A549 (cell line): ENCODE data around the gene MRTO4. TPM values are rescaled to one million over a fixed set of nuclear protein-coding genes. Genes with fewer than 3 reads are reported as not detected.

Experiments used
- ATAC-seq, 2 experiments: fragments of 200-7000 bp in 1 of 2; fragments of >200 bp in 1 of 2; cut with Nextera tagmentation in 1 of 2; cut with Tn5 transposase in 1 of 2; 3 replicates each; pipeline versions ENCODE4 v1.8.0 to v1.9.1; 2018 to 2020; ENCODE audit warnings: mild to moderate bottlenecking in 1 of 2, moderate library complexity in 1 of 2
- CTCF ChIA-PET: fragments of 300-600 bp; sonication (Branson Sonifier 250); formaldehyde crosslinking; extraction: SDS; loops from one replicate; lab custom pipeline; 2021; ENCODE audit warnings: antibody characterized with exemption, inconsistent platforms; lab: Yijun Ruan, JAX
- POLR2A ChIA-PET: fragments of 350-600 bp; formaldehyde crosslinking; extraction: SDS; loops from one replicate; lab custom pipeline; 2021; ENCODE audit warnings: antibody characterized with exemption, inconsistent platforms; lab: Yijun Ruan, JAX
- DNase-seq, 2 experiments: peaks; one replicate each; pipeline versions ENCODE4 v3.0.0 to v3.0.0-alpha.2; 2011 to 2016; ENCODE audit warnings: low read depth in 1 of 2, low spot score in 1 of 2
- FAIRE-seq: peaks from 2 replicates; lab custom pipeline; 2011; peaks lifted over from hg19 to GRCh38; lab: Jason Lieb, UNC
- H3K27ac ChIP-seq, 2 experiments: fragments of >200 bp; sonication (Bioruptor Twin); formaldehyde crosslinking; 3 replicates each; pipeline ENCODE4 v1.5.1; 2016 to 2017
- H3K4me1 ChIP-seq: fragments of >200 bp; sonication (Bioruptor Twin); formaldehyde crosslinking; 3 replicates; pipeline ENCODE4 v1.6.1; 2016
- H3K4me2 ChIP-seq: fragments of >200 bp; sonication (Bioruptor Twin); formaldehyde crosslinking; 3 replicates; pipeline ENCODE4 v1.6.1; 2016
- H3K4me3 ChIP-seq: fragments of >200 bp; sonication (Bioruptor Twin); formaldehyde crosslinking; 3 replicates; pipeline ENCODE4 v1.5.1; 2016
- H3K9me3 ChIP-seq: fragments of >200 bp; sonication (Bioruptor Twin); formaldehyde crosslinking; 3 replicates; pipeline ENCODE4 v1.6.1; 2016
- BHLHE40 ChIP-seq: IDR thresholded peaks from 2 replicates; pipeline ENCODE4 v1.6.1; 2012; ENCODE audit warnings: low read depth, low read length, inconsistent platforms
- CBX2 ChIP-seq: fragments of 200-600 bp; sonication (generic); IDR thresholded peaks from 2 replicates; pipeline ENCODE4 v1.6.1; 2016; ENCODE audit warnings: low read depth, mild to moderate bottlenecking, borderline replicate concordance
- CBX8 ChIP-seq: fragments of 200-600 bp; sonication (generic); IDR thresholded peaks from 2 replicates; pipeline ENCODE4 v1.6.1; 2016
- CEBPB ChIP-seq, 2 experiments: fragments of >200 bp in 1 of 2; sonication (Bioruptor Twin) in 1 of 2; formaldehyde crosslinking in 1 of 2; IDR thresholded peaks; 2 replicates each; pipeline ENCODE4 v1.6.1; 2012 to 2016
- CHD4 ChIP-seq: fragments of 200-600 bp; sonication (generic); IDR thresholded peaks from 2 replicates; pipeline ENCODE4 v1.6.1; 2016; ENCODE audit warnings: antibody characterized with exemption, mild to moderate bottlenecking, borderline replicate concordance
- EHF ChIP-seq: fragments of 250-450 bp; sonication (Bioruptor Pico); IDR thresholded peaks from 2 replicates; pipeline ENCODE4 v1.5.0; 2020; ENCODE audit warnings: mild to moderate bottlenecking
- EHMT2 ChIP-seq: fragments of 200-600 bp; sonication (generic); IDR thresholded peaks from 2 replicates; pipeline ENCODE4 v1.6.1; 2016; ENCODE audit warnings: antibody characterized with exemption, low read depth, mild to moderate bottlenecking, moderate library complexity
- FOSL2 ChIP-seq, 2 experiments: fragments of 450-650 bp in 1 of 2; fragments of >200 bp in 1 of 2; sonication (Bioruptor Twin) in 1 of 2; formaldehyde crosslinking; IDR thresholded peaks; 2 replicates each; pipeline versions ENCODE4 v1.5.0 to v1.6.1; 2016 to 2020; ENCODE audit warnings: mild to moderate bottlenecking in 1 of 2, moderate library complexity in 1 of 2
- HOXA7 ChIP-seq: fragments of 250-450 bp; sonication (Bioruptor Pico); IDR thresholded peaks from 2 replicates; pipeline ENCODE4 v1.5.0; 2020; ENCODE audit warnings: mild to moderate bottlenecking, moderate library complexity
- HOXB5 ChIP-seq: fragments of 250-450 bp; sonication (Bioruptor Pico); IDR thresholded peaks from 2 replicates; pipeline ENCODE4 v1.5.0; 2020; ENCODE audit warnings: mild to moderate bottlenecking, moderate library complexity
- KDM1A ChIP-seq: fragments of 200-600 bp; sonication (generic); IDR thresholded peaks from 2 replicates; pipeline ENCODE4 v1.6.1; 2016; ENCODE audit warnings: low read depth, mild to moderate bottlenecking
- MAFK ChIP-seq: fragments of 450-650 bp; IDR thresholded peaks from 2 replicates; pipeline ENCODE4 v1.6.1; 2014; ENCODE audit not compliant: partially characterized antibody
- MAZ ChIP-seq: fragments of 150-350 bp; IDR thresholded peaks from 2 replicates; pipeline ENCODE4 v1.6.1; 2014; ENCODE audit warnings: antibody characterized with exemption, low read depth, low read length, borderline replicate concordance
- MYC ChIP-seq: IDR thresholded peaks from 2 replicates; pipeline ENCODE4 v1.6.1; 2012; ENCODE audit warnings: mild to moderate bottlenecking, inconsistent platforms, low read length, improper control_type of control experiment, borderline replicate concordance
- NFE2L2 ChIP-seq: fragments of 150-350 bp; conservative IDR thresholded peaks from 2 replicates; pipeline ENCODE4 v1.6.1; 2014; ENCODE audit warnings: low read length
- NPAS2 ChIP-seq: fragments of 250-450 bp; sonication (Bioruptor Pico); IDR thresholded peaks from 2 replicates; pipeline ENCODE4 v1.8.0; 2022; ENCODE audit warnings: mild to moderate bottlenecking, moderate library complexity, borderline replicate concordance
- NR3C1 ChIP-seq: fragments of >200 bp; sonication (Bioruptor Twin); formaldehyde crosslinking; IDR thresholded peaks from 3 replicates; pipeline ENCODE4 v1.6.1; 2017
- PHF8 ChIP-seq: fragments of 200-600 bp; sonication (generic); IDR thresholded peaks from 2 replicates; pipeline ENCODE4 v1.6.1; 2016; ENCODE audit warnings: low read depth, mild to moderate bottlenecking, antibody characterized with exemption, moderate library complexity, borderline replicate concordance
- POLR2AphosphoS2 ChIP-seq: conservative IDR thresholded peaks from 2 replicates; pipeline ENCODE4 v1.6.1; 2012; ENCODE audit warnings: low read length, improper control_type of control experiment, inconsistent platforms
- RAD21 ChIP-seq, 2 experiments: fragments of >200 bp in 1 of 2; sonication (Bioruptor Twin) in 1 of 2; formaldehyde crosslinking in 1 of 2; IDR thresholded peaks in 1 of 2; conservative IDR thresholded peaks in 1 of 2; 2 replicates in 1 of 2; 3 replicates in 1 of 2; pipeline ENCODE4 v1.6.1; 2012 to 2018; ENCODE audit warnings: inconsistent platforms in 1 of 2
- RARB ChIP-seq: fragments of 250-450 bp; sonication (Bioruptor Pico); IDR thresholded peaks from 2 replicates; pipeline ENCODE4 v1.8.0; 2021; ENCODE audit warnings: mild to moderate bottlenecking, moderate library complexity
- SMC3 ChIP-seq: fragments of >200 bp; sonication (Bioruptor Twin); formaldehyde crosslinking; IDR thresholded peaks from 3 replicates; pipeline ENCODE4 v1.6.1; 2018; ENCODE audit warnings: inconsistent platforms
- ZSCAN20 ChIP-seq: fragments of 250-450 bp; sonication (Bioruptor Pico); IDR thresholded peaks from 2 replicates; pipeline ENCODE4 v1.8.0; 2022; ENCODE audit warnings: mild to moderate bottlenecking, moderate library complexity
- WGBS: methylation state at CpG from one replicate; pipeline ENCODE4 v1.1.6; 2017; ENCODE audit errors: missing lambda C conversion rate; 5-methylcytosine and 5-hydroxymethylcytosine counted together
- polyA plus RNA-seq, 4 experiments: library from polyadenylated mRNA; depleted of rRNA in 3 of 4; stranded (reverse); fragments of >200 nt; fragmentation: RNase III in 1 of 4; extraction: RNeasy Plus Mini Kit Qiagen cat#74134 plus additional on column Dnase treatment in 1 of 4; gene quantifications; 2 replicates in 3 of 4; 3 replicates in 1 of 4; pipeline ENCODE4 v1.2.3, GENCODE V29; 2011 to 2017
- TF ChIP-seq, protein P1 (sequence below): fragments of 250-450 bp; sonication (Bioruptor Pico); IDR thresholded peaks from 2 replicates; pipeline ENCODE4 v1.5.0; 2020; ENCODE audit warnings: low read depth, mild to moderate bottlenecking, moderate library complexity
- TF ChIP-seq, protein P2 (sequence below): IDR thresholded peaks from 2 replicates; pipeline ENCODE4 v1.6.1; 2012
- TF ChIP-seq, protein P3 (sequence below): IDR thresholded peaks from 2 replicates; pipeline ENCODE4 v1.6.1; 2012
- TF ChIP-seq, protein P4 (sequence below): fragments of >200 bp; sonication (Bioruptor Twin); formaldehyde crosslinking; IDR thresholded peaks from 3 replicates; pipeline ENCODE4 v1.5.1; 2016
- TF ChIP-seq, protein P5 (sequence below): fragments of 450-650 bp; IDR thresholded peaks from 2 replicates; pipeline ENCODE4 v1.6.1; 2014; ENCODE audit warnings: antibody characterized with exemption
- TF ChIP-seq, protein P6 (sequence below): fragments of >200 bp; sonication (Bioruptor Twin); formaldehyde crosslinking; IDR thresholded peaks from 2 replicates; pipeline ENCODE4 v1.6.1; 2016
- TF ChIP-seq, protein P7 (sequence below): fragments of 150-350 bp; IDR thresholded peaks from 2 replicates; pipeline ENCODE4 v1.6.1; 2014; ENCODE audit warnings: low read depth, mild to moderate bottlenecking, low read length

MRTO4 gene
- polyA plus RNA-seq, 2 of the 4 experiments (the other 2 are of a cell fraction) = 61.7 to 66.4 TPM

DNA sequence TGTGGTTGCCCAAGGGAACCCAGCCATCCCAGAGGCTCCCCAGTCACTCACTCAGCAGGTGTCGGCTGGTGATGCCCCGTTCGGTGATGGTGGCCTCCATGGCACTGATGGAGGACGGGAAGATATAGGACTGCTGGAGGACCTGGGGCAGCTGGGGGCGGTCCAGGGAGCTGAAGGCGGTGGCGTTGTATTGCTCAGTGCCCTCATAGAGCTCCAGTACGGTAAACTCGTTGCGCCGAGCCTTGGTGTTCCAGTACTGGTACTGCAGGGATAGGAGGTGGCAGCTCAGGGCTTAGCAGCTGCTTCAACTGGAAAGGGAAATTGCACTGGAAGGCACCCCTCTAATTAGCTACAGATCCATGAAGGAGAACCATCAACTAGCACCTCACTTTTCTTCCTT, 29.0 kb upstream of the MRTO4 start:
- no peak overlapping the region for H3K27ac ChIP-seq
- no peak for FAIRE-seq
- H3K4me3 ChIP-seq = no peak overlapping the region
- no peaks in the 10 kb centered on the region for H3K9me3 ChIP-seq
- no peak for DNase-seq
- no peak for TF ChIP-seq RARB (CRISPR knock-in tag)
- TF ChIP-seq, protein P1, sequence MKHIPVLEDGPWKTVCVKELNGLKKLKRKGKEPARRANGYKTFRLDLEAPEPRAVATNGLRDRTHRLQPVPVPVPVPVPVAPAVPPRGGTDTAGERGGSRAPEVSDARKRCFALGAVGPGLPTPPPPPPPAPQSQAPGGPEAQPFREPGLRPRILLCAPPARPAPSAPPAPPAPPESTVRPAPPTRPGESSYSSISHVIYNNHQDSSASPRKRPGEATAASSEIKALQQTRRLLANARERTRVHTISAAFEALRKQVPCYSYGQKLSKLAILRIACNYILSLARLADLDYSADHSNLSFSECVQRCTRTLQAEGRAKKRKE = no peak
- TF ChIP-seq, protein P2, sequence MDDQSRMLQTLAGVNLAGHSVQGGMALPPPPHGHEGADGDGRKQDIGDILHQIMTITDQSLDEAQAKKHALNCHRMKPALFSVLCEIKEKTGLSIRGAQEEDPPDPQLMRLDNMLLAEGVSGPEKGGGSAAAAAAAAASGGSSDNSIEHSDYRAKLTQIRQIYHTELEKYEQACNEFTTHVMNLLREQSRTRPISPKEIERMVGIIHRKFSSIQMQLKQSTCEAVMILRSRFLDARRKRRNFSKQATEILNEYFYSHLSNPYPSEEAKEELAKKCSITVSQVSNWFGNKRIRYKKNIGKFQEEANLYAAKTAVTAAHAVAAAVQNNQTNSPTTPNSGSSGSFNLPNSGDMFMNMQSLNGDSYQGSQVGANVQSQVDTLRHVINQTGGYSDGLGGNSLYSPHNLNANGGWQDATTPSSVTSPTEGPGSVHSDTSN = no peak
- TF ChIP-seq MAZ = no peak
- no peak for TF ChIP-seq EHMT2
- TF ChIP-seq POLR2AphosphoS2 = no peak
- no peak for TF ChIP-seq NPAS2 (CRISPR knock-in tag)
- no peak for TF ChIP-seq NFE2L2
- TF ChIP-seq, protein P3, sequence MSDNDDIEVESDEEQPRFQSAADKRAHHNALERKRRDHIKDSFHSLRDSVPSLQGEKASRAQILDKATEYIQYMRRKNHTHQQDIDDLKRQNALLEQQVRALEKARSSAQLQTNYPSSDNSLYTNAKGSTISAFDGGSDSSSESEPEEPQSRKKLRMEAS = no peak
- no peak for TF ChIP-seq RAD21 (conservative IDR thresholded peaks at IDR 0.05 in 1 of 2, IDR thresholded peaks at IDR 0.05 in 1 of 2)
- TF ChIP-seq, protein P4, sequence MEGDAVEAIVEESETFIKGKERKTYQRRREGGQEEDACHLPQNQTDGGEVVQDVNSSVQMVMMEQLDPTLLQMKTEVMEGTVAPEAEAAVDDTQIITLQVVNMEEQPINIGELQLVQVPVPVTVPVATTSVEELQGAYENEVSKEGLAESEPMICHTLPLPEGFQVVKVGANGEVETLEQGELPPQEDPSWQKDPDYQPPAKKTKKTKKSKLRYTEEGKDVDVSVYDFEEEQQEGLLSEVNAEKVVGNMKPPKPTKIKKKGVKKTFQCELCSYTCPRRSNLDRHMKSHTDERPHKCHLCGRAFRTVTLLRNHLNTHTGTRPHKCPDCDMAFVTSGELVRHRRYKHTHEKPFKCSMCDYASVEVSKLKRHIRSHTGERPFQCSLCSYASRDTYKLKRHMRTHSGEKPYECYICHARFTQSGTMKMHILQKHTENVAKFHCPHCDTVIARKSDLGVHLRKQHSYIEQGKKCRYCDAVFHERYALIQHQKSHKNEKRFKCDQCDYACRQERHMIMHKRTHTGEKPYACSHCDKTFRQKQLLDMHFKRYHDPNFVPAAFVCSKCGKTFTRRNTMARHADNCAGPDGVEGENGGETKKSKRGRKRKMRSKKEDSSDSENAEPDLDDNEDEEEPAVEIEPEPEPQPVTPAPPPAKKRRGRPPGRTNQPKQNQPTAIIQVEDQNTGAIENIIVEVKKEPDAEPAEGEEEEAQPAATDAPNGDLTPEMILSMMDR = no peak
- no peak for TF ChIP-seq CBX2
- TF ChIP-seq PHF8 = no peak
- TF ChIP-seq KDM1A = no peak
- no peak for TF ChIP-seq ZSCAN20 (CRISPR knock-in tag)
- no peak for TF ChIP-seq BHLHE40
- TF ChIP-seq, protein P5, sequence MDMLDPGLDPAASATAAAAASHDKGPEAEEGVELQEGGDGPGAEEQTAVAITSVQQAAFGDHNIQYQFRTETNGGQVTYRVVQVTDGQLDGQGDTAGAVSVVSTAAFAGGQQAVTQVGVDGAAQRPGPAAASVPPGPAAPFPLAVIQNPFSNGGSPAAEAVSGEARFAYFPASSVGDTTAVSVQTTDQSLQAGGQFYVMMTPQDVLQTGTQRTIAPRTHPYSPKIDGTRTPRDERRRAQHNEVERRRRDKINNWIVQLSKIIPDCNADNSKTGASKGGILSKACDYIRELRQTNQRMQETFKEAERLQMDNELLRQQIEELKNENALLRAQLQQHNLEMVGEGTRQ = no peak
- TF ChIP-seq FOSL2 (IDR thresholded peaks at IDR 0.05) = no peak
- no peak for TF ChIP-seq FOSL2 (CRISPR knock-in tag; IDR thresholded peaks at IDR 0.05)
- 93% methylated on average over 11 of the region's 11 CpGs for WGBS
- H3K4me2 ChIP-seq = no peak overlapping the region
- no peaks in the 10 kb centered on the region for H3K4me1 ChIP-seq
- no peak for ATAC-seq
- ChIA-PET POLR2A (no interaction called here), CTCF (interaction anchor here (0.5 to 1.6 kb wide), 2 partner anchors 18 to 416 kb away, joined by 3 to 6 read pairs; no protein-coding TSS in a partner anchor)

DNA sequence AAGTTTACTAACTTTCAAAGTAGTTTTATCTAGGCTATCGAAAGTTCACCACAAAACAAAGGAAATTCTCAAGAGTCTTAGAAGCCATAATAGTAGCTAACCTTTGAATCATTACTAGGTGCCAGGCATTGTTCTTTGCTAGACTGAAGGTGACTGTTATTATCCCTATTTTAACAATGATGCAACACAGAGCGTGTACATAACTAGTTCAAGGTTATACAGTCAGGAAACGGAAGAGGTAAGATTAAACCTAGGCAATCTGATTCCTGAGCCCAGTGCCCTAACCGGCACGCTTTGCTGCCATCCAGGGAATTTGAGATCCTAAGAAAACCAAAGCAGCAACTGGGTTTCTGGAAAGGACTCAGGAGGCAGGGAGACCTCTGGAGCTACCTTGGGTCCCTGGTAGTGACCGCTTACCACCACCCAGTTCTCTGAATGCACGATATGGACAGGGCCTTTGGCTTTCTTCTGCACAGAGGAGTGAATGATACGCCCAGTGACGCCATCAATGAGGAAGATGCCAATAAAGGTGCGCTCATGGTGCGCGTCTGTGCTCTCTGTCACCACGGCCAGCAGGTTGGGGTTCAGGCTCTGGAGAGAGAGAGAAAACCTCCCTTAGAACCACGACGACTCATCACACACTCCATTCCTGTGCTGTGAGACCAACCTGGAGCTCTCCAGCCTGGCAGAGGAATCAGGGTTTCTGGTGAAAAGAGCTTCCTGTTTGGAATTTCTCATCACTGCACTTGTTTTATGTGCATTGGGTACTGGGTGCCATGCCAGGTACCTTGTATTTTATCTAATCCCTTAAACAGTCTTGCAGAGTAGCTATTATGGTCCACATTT, 28.4 kb upstream of the MRTO4 start:
- POLR2A ChIA-PET = no interaction called here
- no peak for DNase-seq
- TF ChIP-seq NPAS2 (CRISPR knock-in tag) (no peak), SMC3 (no peak), HOXA7 (CRISPR knock-in tag) (no peak), BHLHE40 (no peak), CHD4 (no peak), RARB (CRISPR knock-in tag) (no peak), EHMT2 (no peak), NR3C1 (no peak), HOXB5 (CRISPR knock-in tag) (no peak), MAFK (no peak), CEBPB (IDR thresholded peaks at IDR 0.05) (no peak), CBX8 (no peak), EHF (CRISPR knock-in tag) (no peak), MYC (no peak)
- TF ChIP-seq, protein P3 = no peak
- TF ChIP-seq, protein P6, sequence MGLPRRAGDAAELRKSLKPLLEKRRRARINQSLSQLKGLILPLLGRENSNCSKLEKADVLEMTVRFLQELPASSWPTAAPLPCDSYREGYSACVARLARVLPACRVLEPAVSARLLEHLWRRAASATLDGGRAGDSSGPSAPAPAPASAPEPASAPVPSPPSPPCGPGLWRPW = no peak
- TF ChIP-seq, protein P7, sequence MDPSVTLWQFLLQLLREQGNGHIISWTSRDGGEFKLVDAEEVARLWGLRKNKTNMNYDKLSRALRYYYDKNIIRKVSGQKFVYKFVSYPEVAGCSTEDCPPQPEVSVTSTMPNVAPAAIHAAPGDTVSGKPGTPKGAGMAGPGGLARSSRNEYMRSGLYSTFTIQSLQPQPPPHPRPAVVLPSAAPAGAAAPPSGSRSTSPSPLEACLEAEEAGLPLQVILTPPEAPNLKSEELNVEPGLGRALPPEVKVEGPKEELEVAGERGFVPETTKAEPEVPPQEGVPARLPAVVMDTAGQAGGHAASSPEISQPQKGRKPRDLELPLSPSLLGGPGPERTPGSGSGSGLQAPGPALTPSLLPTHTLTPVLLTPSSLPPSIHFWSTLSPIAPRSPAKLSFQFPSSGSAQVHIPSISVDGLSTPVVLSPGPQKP = no peak
- no peaks in the 10 kb centered on the region for H3K9me3 ChIP-seq
- no peak for ATAC-seq
- no peak for FAIRE-seq
- CTCF ChIA-PET = interaction anchor here (1.6 kb wide), 1 partner anchor 18 kb away, joined by 6 read pairs; no protein-coding TSS in a partner anchor
- H3K27ac ChIP-seq = no peak overlapping the region
- WGBS = 93% methylated on average over 15 of the region's 15 CpGs
- no peak overlapping the region for H3K4me3 ChIP-seq
- no peaks in the 10 kb centered on the region for H3K4me1 ChIP-seq
- no peak overlapping the region for H3K4me2 ChIP-seq
